Heart left ventricle (tissue), 16 donors: ENCODE results near the gene KCNA2. TPM values are rescaled to one million over a fixed set of nuclear protein-coding genes. Genes with fewer than 3 reads are reported as not detected.

ENCODE experiments used
- ATAC-seq, 4 donors: fragments of 200-7000 bp; cut with Tn5 transposase; one replicate each; pipeline ENCODE4 v1.9.1; 2020 to 2022; ENCODE audit warnings: moderate library complexity in 4 of 4, mild to moderate bottlenecking in 3 of 4, moderate number of reproducible peaks in 1 of 4
- DNase-seq, 5 donors: peaks; one replicate each; pipeline ENCODE4 v3.0.0-alpha.2; 2020
- H3K27ac ChIP-seq, 12 donors: fragments of 200-600 bp; sonication (generic) in 4 of 12; one replicate each; pipeline versions ENCODE4 v1.5.0 to v1.8.0; 2016 to 2022; ENCODE audit warnings: mild to moderate bottlenecking in 2 of 12
- H3K27me3 ChIP-seq, 9 donors: fragments of 200-600 bp; sonication (generic) in 2 of 9; one replicate each; pipeline versions ENCODE4 v1.5.1 to v1.8.0; 2016 to 2022; ENCODE audit warnings: mild to moderate bottlenecking in 3 of 9
- H3K36me3 ChIP-seq, 9 donors: fragments of 200-600 bp; sonication (generic) in 2 of 9; one replicate each; pipeline versions ENCODE4 v1.5.0 to v1.8.0; 2018 to 2022; ENCODE audit warnings: mild to moderate bottlenecking in 2 of 9
- H3K4me1 ChIP-seq, 12 donors: fragments of 200-600 bp; sonication (generic) in 4 of 12; one replicate each; pipeline versions ENCODE4 v1.5.0 to v1.8.0; 2016 to 2022; ENCODE audit warnings: mild to moderate bottlenecking in 3 of 12
- H3K4me3 ChIP-seq, 12 donors: fragments of 200-600 bp; sonication (generic) in 4 of 12; one replicate each; pipeline versions ENCODE4 v1.5.0 to v1.8.0; 2017 to 2022; ENCODE audit warnings: mild to moderate bottlenecking in 9 of 12, moderate library complexity in 4 of 12
- H3K9me3 ChIP-seq, 12 donors: fragments of 200-600 bp; sonication (generic) in 4 of 12; one replicate each; pipeline versions ENCODE4 v1.5.0 to v1.8.0; 2016 to 2022; ENCODE audit warnings: mild to moderate bottlenecking in 1 of 12
- CTCF ChIP-seq, 12 donors: fragments of 200-600 bp; sonication (generic) in 4 of 12; IDR thresholded peaks; one replicate each; pipeline versions ENCODE4 v1.5.0 to v1.8.0; 2018 to 2022; ENCODE audit warnings: antibody characterized with exemption in 12 of 12, mild to moderate bottlenecking in 5 of 12
- POLR2A ChIP-seq, 2 donors: fragments of 450-650 bp; IDR thresholded peaks; one replicate each; pipeline ENCODE4 v1.6.1; 2017; ENCODE audit warnings: antibody characterized with exemption in 2 of 2, mild to moderate bottlenecking in 2 of 2, moderate library complexity in 2 of 2
- WGBS, 4 donors: extraction: QIAGEN DNeasy Blood & Tissue Kit in 2 of 4; methylation state at CpG; one replicate each; pipeline versions ENCODE4 v1.1.5 to v1.1.7; 2013 to 2018; 5-methylcytosine and 5-hydroxymethylcytosine counted together
- intact Hi-C, 10 donors: fragments of 100-400 bp; cut with DNase I; formaldehyde crosslinking; loops; one replicate each; pipeline versions ENCODE4 v1.11.1 to v1.14.2; 2022
- polyA plus RNA-seq, 2 donors: library from polyadenylated mRNA; stranded (reverse); fragments of 200-250 nt; gene quantifications; one replicate each; pipeline ENCODE4 v1.2.3, GENCODE V29; 2013
- total RNA-seq, 9 donors: library from RNA; depleted of rRNA in 2 of 9; stranded (reverse); fragments of >200 nt in 2 of 9; fragmentation: NEBNext Ultra II Directional in 3 of 9; extraction: Animal tissue kit (Norgen Biotek cat#: 25700) in 3 of 9; gene quantifications; one replicate each; pipeline versions ENCODE4 v1.1.0 to v1.2.4, GENCODE V29; 2016 to 2023
- donor health status: ischemic (EF 13 %, LVEDD 7.1; RV severe dilation, severe dysfunction).
- donor health status: healthy with polysubstance abuse.
- donor health status: DM: no; HTN: yes; CAD: no.
- donor health status: DM: no; HTN: no; CAD: no.
- donor health status: ischemic (EF 25% LVEDD 6.9; RV normal size, moderate dysfunction).
- donor health status: ischemic (EF 25% LVEDD 5.7; RV mildly dilated, moderate dysfunction).
- donor health status: healthy.
- donor health status: DM: yes; HTN: yes; CAD: no.
- donor health status: ischemic (EF 35%, LVEDD 5.7; RV mildly dilated, moderate dysfunction).
- donor health status: nonischemic (EF 11% LVEDD 7.7; RV severe dilation, severe dysfunction).
- donor health status: DM: yes; HTN: yes; CAD: no.
- donor health status: PGD.
- donor health status: ischemic (EF 29% LVEDD 5.4; RV normal size, mild dysfunction).
- donor health status: nonischemic (EF 23%, LVEDD 6.1; RV moderate dilation, normal function).

The KCNA2 gene
- total and polyA plus RNA-seq, 11 donors = 0.08 to 1.6 (median 0.78) TPM

- Histone ChIP-seq H3K4me1 (peaks cover 0 to 10% (median 0%) of the 10 kb centered on the region in 12 donors), H3K27ac (no peak overlapping the region), H3K9me3 (no peaks in the 10 kb centered on the region), H3K36me3 (no peaks in the 10 kb centered on the region), H3K4me3 (no peak overlapping the region), H3K27me3 (peaks cover 0 to 18% (median 0%) of the 10 kb centered on the region in 9 donors)
- DNase-seq (no peak), ATAC-seq (no peak)
- intact Hi-C loops = loop anchor here in 1 of 10 donors (5.0 kb wide), 1 partner anchor 32 kb away; no protein-coding TSS in a partner anchor
- WGBS, 4 donors = 47 to 72% (median 50%) methylated on average over 7 of the region's 7 CpGs
- TF ChIP-seq POLR2A (IDR thresholded peaks at IDR 0.05) = no peak
- no peak for TF ChIP-seq CTCF (IDR thresholded peaks at IDR 0.05)
Observed at GRCh38 chr1:110594456-110595352, 11.5 kb downstream of the KCNA2 start.

- Histone ChIP-seq H3K4me1 (peaks cover 0 to 10% (median 0%) of the 10 kb centered on the region in 12 donors), H3K36me3 (no peaks in the 10 kb centered on the region), H3K4me3 (no peak overlapping the region), H3K9me3 (no peaks in the 10 kb centered on the region), H3K27me3 (peaks cover 0 to 18% (median 2%) of the 10 kb centered on the region in 9 donors), H3K27ac (no peak overlapping the region)
- TF ChIP-seq POLR2A (IDR thresholded peaks at IDR 0.05) (no peak), CTCF (IDR thresholded peaks at IDR 0.05) (no peak)
- ATAC-seq (no peak), DNase-seq (no peak)
- WGBS, 4 donors = 40 to 50% (median 46%) methylated on average over 5 of the region's 5 CpGs
- intact Hi-C loops = no loop called here
Observed at GRCh38 chr1:110593902-110594301, 12.3 kb downstream of the KCNA2 start.

- no peaks in the 10 kb centered on the region for H3K9me3 ChIP-seq
- WGBS, 4 donors = 75 to 89% (median 82%) methylated on average over 6 of the region's 6 CpGs
- no peak overlapping the region for H3K27ac ChIP-seq
- no peak overlapping the region for H3K4me3 ChIP-seq
- TF ChIP-seq CTCF (IDR thresholded peaks at IDR 0.05) (no peak), POLR2A (IDR thresholded peaks at IDR 0.05) (no peak)
- DNase-seq (no peak), ATAC-seq (no peak)
- peaks cover 0 to 17% (median 2%) of the 10 kb centered on the region in 9 donors for H3K27me3 ChIP-seq
- no peaks in the 10 kb centered on the region for H3K36me3 ChIP-seq
- intact Hi-C loops = no loop called here
- H3K4me1 ChIP-seq = peaks cover 0 to 10% (median 0%) of the 10 kb centered on the region in 12 donors
Observed at GRCh38 chr1:110591956-110592355, 14.2 kb downstream of the KCNA2 start.

GRCh38 chr1:110588991-110589390 lies 17.2 kb downstream of the KCNA2 start:
- Histone ChIP-seq H3K36me3 (no peaks in the 10 kb centered on the region), H3K4me1 (peaks cover 0 to 3% (median 0%) of the 10 kb centered on the region in 12 donors), H3K27me3 (peaks cover 0 to 13% (median 0%) of the 10 kb centered on the region in 9 donors), H3K9me3 (no peaks in the 10 kb centered on the region), H3K4me3 (no peak overlapping the region), H3K27ac (no peak overlapping the region)
- WGBS, 4 donors = 73 to 89% (median 76%) methylated on average over 3 of the region's 3 CpGs
- TF ChIP-seq CTCF (IDR thresholded peaks at IDR 0.05) (no peak), POLR2A (IDR thresholded peaks at IDR 0.05) (no peak)
- DNase-seq (no peak), ATAC-seq (no peak)
- intact Hi-C loops = no loop called here
